ENCODE results near the gene GUSB.
A peak's percentile ranks its signal among the peaks of the same experiment; 100 is the strongest.

Gene GUSB

GRCh38 chr7:65979583-65980477, 2.2 kb downstream of the GUSB start:
- H3K79me1 ChIP-seq (replicated peaks; ENCODE audit: low read length, poor library complexity, severe bottlenecking) = peaks cover 23% of the 10 kb centered on the region
- 98% methylated on average over 29 of the region's 29 CpGs for WGBS
- no peak for DNase-seq

DNA sequence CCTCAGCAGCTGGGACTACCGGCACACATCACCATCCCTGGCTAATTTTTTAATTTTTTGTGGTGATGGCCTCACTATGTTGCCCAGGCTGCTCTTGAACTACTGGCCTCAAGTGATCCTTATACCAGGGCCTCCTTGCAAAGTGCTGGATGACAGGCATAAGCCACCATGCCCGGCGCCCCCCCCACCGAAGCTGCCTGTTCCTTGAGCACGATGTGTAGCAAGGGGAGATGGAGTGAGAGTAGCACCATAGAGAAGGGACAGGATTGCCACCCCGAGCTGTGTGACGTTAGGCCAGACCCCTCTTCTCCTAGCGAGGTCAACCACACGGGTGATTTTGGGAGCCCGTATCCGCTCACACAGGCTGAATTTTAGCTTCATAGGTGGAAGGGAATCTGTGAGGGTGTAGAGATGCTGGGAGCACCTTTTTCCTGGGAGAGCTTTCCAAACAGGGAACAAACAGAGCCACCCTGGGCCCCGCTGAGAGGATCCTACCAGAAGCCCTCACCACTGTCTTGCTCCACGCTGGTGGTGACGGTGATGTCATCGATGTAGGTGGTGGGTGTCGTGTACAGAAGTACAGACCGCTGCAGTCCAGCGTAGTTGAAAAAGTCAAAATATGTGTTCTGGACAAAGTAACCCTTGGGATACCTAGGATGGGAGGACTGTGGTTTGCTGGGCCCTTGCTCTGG, 3.0 kb downstream of the GUSB start:
- no peak overlapping the region for H3K4ac ChIP-seq (ENCODE audit: low read depth in 1 of 2, low read length in 2 of 2)
- WGBS = 97% methylated on average over 15 of the region's 18 CpGs
- H2BK15ac ChIP-seq (ENCODE audit: low read depth, poor library complexity, severe bottlenecking) = no peak overlapping the region
- peaks cover 17% of the 10 kb centered on the region for H3K4me1 ChIP-seq (ENCODE audit: control insufficient read depth, insufficient read depth, low read depth, low read length)
- no peak overlapping the region for H2AK5ac ChIP-seq (ENCODE audit: low read length, severe bottlenecking)
- H3K23ac ChIP-seq (ENCODE audit: low read length in 2 of 2) = no peak overlapping the region
- H3K79me1 ChIP-seq (replicated peaks; ENCODE audit: low read length, poor library complexity, severe bottlenecking) = peaks cover 23% of the 10 kb centered on the region
- peaks cover 22 to 41% of the 10 kb centered on the region in 2 experiments for H3K36me3 ChIP-seq (ENCODE audit: control insufficient read depth in 1 of 2, insufficient read depth in 2 of 2, low read depth in 1 of 2, low read length in 2 of 2)
- no peak overlapping the region for H2BK12ac ChIP-seq (ENCODE audit: low read length in 2 of 2)
- no peak overlapping the region for H3K4me3 ChIP-seq (ENCODE audit: insufficient read depth in 1 of 2, low read depth in 1 of 2, low read length in 2 of 2)
- H3K14ac ChIP-seq (ENCODE audit: low read length in 2 of 2) = no peak overlapping the region
- H3K4me2 ChIP-seq (ENCODE audit: low read length, poor library complexity, severe bottlenecking) = no peak overlapping the region
- no peak overlapping the region for H2BK5ac ChIP-seq (ENCODE audit: low read depth, low read length, poor library complexity, severe bottlenecking)
- H4K8ac ChIP-seq (ENCODE audit: low read length) = no peak overlapping the region
- no peaks in the 10 kb centered on the region for H3K27me3 ChIP-seq (ENCODE audit: control insufficient read depth in 1 of 2, insufficient read depth in 1 of 2, low read length in 2 of 2)
- H3K9me3 ChIP-seq (ENCODE audit: control insufficient read depth, low read length) = no peaks in the 10 kb centered on the region
- H2AFZ ChIP-seq (ENCODE audit: low read depth, low read length) = no peak overlapping the region
- no peak overlapping the region for H3K18ac ChIP-seq (ENCODE audit: low read depth in 1 of 2, low read length in 2 of 2)
- no peak for DNase-seq
- H3K27ac ChIP-seq (ENCODE audit: low read length, poor library complexity, severe bottlenecking) = no peak overlapping the region
- H2BK120ac ChIP-seq (ENCODE audit: low read depth, low read length) = no peak overlapping the region
- H3K9ac ChIP-seq (ENCODE audit: low read length) = no peak overlapping the region
- no peak overlapping the region for H4K91ac ChIP-seq (ENCODE audit: low read length)

More at GRCh38 chr7:65979583-65980477, 2.2 kb downstream of the GUSB start:
- Histone ChIP-seq H2AK5ac (ENCODE audit: low read length, severe bottlenecking) (no peak overlapping the region), H3K14ac (ENCODE audit: low read length in 2 of 2) (no peak overlapping the region), H3K4ac (ENCODE audit: low read depth in 1 of 2, low read length in 2 of 2) (no peak overlapping the region), H3K4me3 (ENCODE audit: insufficient read depth in 1 of 2, low read depth in 1 of 2, low read length in 2 of 2) (peak overlapping the region in 1 of 2 experiments; percentile 83), H3K36me3 (ENCODE audit: control insufficient read depth in 1 of 2, insufficient read depth in 2 of 2, low read depth in 1 of 2, low read length in 2 of 2) (peaks cover 14 to 33% of the 10 kb centered on the region in 2 experiments), H3K9ac (ENCODE audit: low read length) (peak overlapping the region; percentile 94), H2BK5ac (ENCODE audit: low read depth, low read length, poor library complexity, severe bottlenecking) (no peak overlapping the region), H2BK12ac (ENCODE audit: low read length in 2 of 2) (no peak overlapping the region), H3K4me1 (ENCODE audit: control insufficient read depth, insufficient read depth, low read depth, low read length) (peaks cover 18% of the 10 kb centered on the region), H3K23ac (ENCODE audit: low read length in 2 of 2) (no peak overlapping the region), H4K8ac (ENCODE audit: low read length) (peak overlapping the region; percentile 32), H2AFZ (ENCODE audit: low read depth, low read length) (no peak overlapping the region), H3K4me2 (ENCODE audit: low read length, poor library complexity, severe bottlenecking) (no peak overlapping the region), H2BK15ac (ENCODE audit: low read depth, poor library complexity, severe bottlenecking) (no peak overlapping the region), H3K27me3 (ENCODE audit: control insufficient read depth in 1 of 2, insufficient read depth in 1 of 2, low read length in 2 of 2) (no peaks in the 10 kb centered on the region), H3K27ac (ENCODE audit: low read length, poor library complexity, severe bottlenecking) (no peak overlapping the region), H3K9me3 (ENCODE audit: control insufficient read depth, low read length) (no peaks in the 10 kb centered on the region), H3K18ac (ENCODE audit: low read depth in 1 of 2, low read length in 2 of 2) (no peak overlapping the region), H2BK120ac (ENCODE audit: low read depth, low read length) (no peak overlapping the region), H4K91ac (ENCODE audit: low read length) (no peak overlapping the region)

DNA sequence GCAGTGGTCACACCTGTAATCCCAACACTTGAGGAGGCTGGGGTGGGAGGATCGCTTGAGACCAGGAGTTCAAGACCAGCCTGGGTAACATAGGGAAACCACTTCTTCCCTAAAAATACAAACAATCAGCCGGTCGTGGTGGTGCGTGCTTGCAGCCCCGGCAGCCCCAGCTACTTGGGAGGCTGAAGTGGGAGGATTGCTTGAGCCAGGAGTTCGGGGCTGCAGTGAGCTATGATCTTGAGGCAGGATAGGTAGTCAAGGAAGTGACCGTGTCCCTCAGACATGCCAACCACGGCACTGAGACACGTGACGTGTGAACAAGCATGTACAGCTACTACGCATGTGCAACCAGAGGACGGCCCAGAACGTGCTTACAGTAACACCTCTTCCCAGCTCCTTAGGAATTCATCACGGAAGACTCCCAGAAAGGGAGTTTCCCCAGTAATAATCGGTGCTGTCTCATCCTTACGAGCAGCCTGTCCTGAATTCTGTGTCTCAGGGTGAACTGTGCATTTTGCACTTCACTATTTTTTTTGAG, 5.3 kb downstream of the GUSB start:
- Histone ChIP-seq H2BK12ac (ENCODE audit: low read length in 2 of 2) (no peak overlapping the region), H3K27ac (ENCODE audit: low read length, poor library complexity, severe bottlenecking) (no peak overlapping the region), H3K9me3 (ENCODE audit: control insufficient read depth, low read length) (no peaks in the 10 kb centered on the region), H2BK5ac (ENCODE audit: low read depth, low read length, poor library complexity, severe bottlenecking) (no peak overlapping the region), H3K4me1 (ENCODE audit: control insufficient read depth, insufficient read depth, low read depth, low read length) (peaks cover 11% of the 10 kb centered on the region), H4K91ac (ENCODE audit: low read length) (no peak overlapping the region), H3K79me1 (replicated peaks; ENCODE audit: low read length, poor library complexity, severe bottlenecking) (peaks cover 25% of the 10 kb centered on the region), H2AFZ (ENCODE audit: low read depth, low read length) (no peak overlapping the region), H2BK120ac (ENCODE audit: low read depth, low read length) (no peak overlapping the region), H3K4ac (ENCODE audit: low read depth in 1 of 2, low read length in 2 of 2) (no peak overlapping the region), H3K4me2 (ENCODE audit: low read length, poor library complexity, severe bottlenecking) (no peak overlapping the region), H4K8ac (ENCODE audit: low read length) (peak overlapping the region; percentile 29), H3K14ac (ENCODE audit: low read length in 2 of 2) (no peak overlapping the region), H2BK15ac (ENCODE audit: low read depth, poor library complexity, severe bottlenecking) (no peak overlapping the region), H3K36me3 (ENCODE audit: control insufficient read depth in 1 of 2, insufficient read depth in 2 of 2, low read depth in 1 of 2, low read length in 2 of 2) (peaks cover 41 to 58% of the 10 kb centered on the region in 2 experiments), H3K4me3 (ENCODE audit: insufficient read depth in 1 of 2, low read depth in 1 of 2, low read length in 2 of 2) (no peak overlapping the region), H3K18ac (ENCODE audit: low read depth in 1 of 2, low read length in 2 of 2) (no peak overlapping the region), H3K27me3 (ENCODE audit: control insufficient read depth in 1 of 2, insufficient read depth in 1 of 2, low read length in 2 of 2) (no peaks in the 10 kb centered on the region), H3K9ac (ENCODE audit: low read length) (no peak overlapping the region), H2AK5ac (ENCODE audit: low read length, severe bottlenecking) (no peak overlapping the region), H3K23ac (ENCODE audit: low read length in 2 of 2) (no peak overlapping the region)
- WGBS = 97% methylated on average over 16 of the region's 16 CpGs
- no peak for DNase-seq

Measured in mesenchymal stem cell (in vitro differentiated cells and primary cell).